ENCODE results near the gene FURIN. TPM values are rescaled to one million over a fixed set of nuclear protein-coding genes. Genes with fewer than 3 reads are reported as not detected.
"Not testable (repeated sequence)": the region's sequence is repeated elsewhere in the genome, so short reads cannot be mapped to it uniquely, and the experiment has no call there.

Gene FURIN
- total and polyA plus RNA-seq, 9 of the 15 experiments (the other 6 are each of a cell fraction or from before 2014, with no cell fraction given): 0.92 to 99.9 (median 34.8) TPM

DNA sequence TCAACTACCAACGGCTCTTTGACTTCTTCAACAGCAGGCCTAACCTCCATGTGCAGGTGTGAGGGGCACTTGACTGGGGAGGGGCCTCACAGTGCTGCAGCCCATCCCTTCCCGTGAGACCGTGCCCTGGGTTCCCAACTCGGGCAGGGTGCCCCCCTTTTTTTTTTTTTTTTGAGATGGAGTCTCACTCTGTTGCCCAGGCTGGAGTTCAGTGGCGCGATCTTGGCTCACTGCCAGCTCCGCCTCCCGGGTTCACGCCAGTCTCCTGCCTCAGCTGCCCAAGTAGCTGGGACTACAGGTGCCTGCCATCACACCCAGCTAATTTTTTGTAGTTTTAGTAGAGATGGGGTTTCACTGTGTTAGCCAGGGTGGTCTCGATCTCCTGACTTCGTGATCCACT lies 41.1 kb downstream of the FURIN start:
- DNase-seq (ENCODE audit: extremely low read depth in 1 of 4, low spot score in 3 of 4); H3K9me1 ChIP-seq (ENCODE audit: control insufficient read depth, insufficient read depth, low read length); FAIRE-seq; CTCF ChIA-PET (ENCODE audit: low intra/inter-chr PET ratio); in situ Hi-C loops (cut with MboI); H3K9ac ChIP-seq (ENCODE audit: insufficient read depth in 1 of 2, low read depth in 2 of 2, low read length in 2 of 2); H4K20me1 ChIP-seq (replicated peaks; ENCODE audit: control insufficient read depth, insufficient read depth, low read length); BruUV-seq (replicated peaks); H3K4me2 ChIP-seq (ENCODE audit: insufficient read depth, low read length); ATAC-seq; H2AFZ ChIP-seq (ENCODE audit: low read depth, low read length); H3K27me3 ChIP-seq (ENCODE audit: control insufficient read depth in 2 of 2, insufficient read depth in 2 of 2, low read length in 2 of 2); intact Hi-C loops (cut with micrococcal nuclease); H3K4me3 ChIP-seq; H3K27ac ChIP-seq (ENCODE audit: extremely low read depth, low read depth, low read length); H3K9me3 ChIP-seq (replicated peaks; ENCODE audit: control insufficient read depth, insufficient read depth, low read depth, low read length): not testable (repeated sequence)
- H3K79me2 ChIP-seq (ENCODE audit: control insufficient read depth, insufficient read depth, low read length): peaks cover 27% of the 10 kb centered on the region
- POLR2A ChIA-PET: interaction anchor here (0.7 to 1.4 kb wide), 3 partner anchors 9 to 17 kb away, joined by 3 to 8 read pairs (median 4); no protein-coding TSS in a partner anchor
- H3K4me1 ChIP-seq (replicated peaks in 1 of 2; ENCODE audit: control insufficient read depth in 2 of 2, insufficient read depth in 2 of 2, low read length in 2 of 2): peaks cover 5 to 52% of the 10 kb centered on the region in 2 experiments; a peak in 4 of 5 replicates
- H3K36me3 ChIP-seq (ENCODE audit: control insufficient read depth, insufficient read depth, low read length): peaks cover 95% of the 10 kb centered on the region
- WGBS (ENCODE audit: insufficient coverage, low coverage, missing lambda C conversion rate): 96% methylated on average over 8 of the region's 11 CpGs
- TF ChIP-seq NFIX (CRISPR knock-in tag; IDR thresholded peaks at IDR 0.05; ENCODE audit: low read depth) (peak; percentile 59; the same call in 1 of the 2 replicates), NFIC (IDR thresholded peaks at IDR 0.05) (peak; percentile 93), POLR2G (IDR thresholded peaks at IDR 0.05; ENCODE audit: low read depth, low read length) (peak; percentile 28; the same call in 1 of the 2 replicates)

DNA sequence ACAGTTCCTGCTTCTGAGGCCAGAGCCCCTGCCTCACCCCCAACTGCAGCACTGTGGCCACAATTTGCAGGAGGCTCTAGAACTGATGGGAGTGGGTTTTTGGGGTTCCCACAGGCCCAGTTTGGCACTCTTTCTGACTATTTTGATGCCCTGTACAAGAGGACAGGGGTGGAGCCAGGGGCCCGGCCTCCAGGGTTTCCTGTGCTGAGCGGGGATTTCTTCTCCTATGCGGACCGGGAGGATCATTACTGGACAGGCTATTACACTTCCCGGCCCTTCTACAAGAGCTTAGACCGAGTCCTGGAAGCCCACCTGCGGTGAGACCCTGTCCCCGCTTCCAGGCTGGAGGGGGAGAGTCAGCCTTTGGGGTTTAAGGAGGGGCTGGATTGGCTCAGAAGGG lies 41.6 kb downstream of the FURIN start:
- no peak overlapping the region for H3K4me3 ChIP-seq
- POLR2A ChIA-PET: interaction anchor here (0.5 to 2.3 kb wide), 4 partner anchors 8 to 170 kb away, joined by 3 to 17 read pairs (median 4); no protein-coding TSS in a partner anchor
- in situ Hi-C loops (cut with MboI) (no loop called here), intact Hi-C loops (cut with micrococcal nuclease) (no loop called here)
- no peak overlapping the region for H3K4me2 ChIP-seq (ENCODE audit: insufficient read depth, low read length)
- H3K27me3 ChIP-seq (ENCODE audit: control insufficient read depth in 2 of 2, insufficient read depth in 2 of 2, low read length in 2 of 2): no peaks in the 10 kb centered on the region
- H3K27ac ChIP-seq (ENCODE audit: extremely low read depth, low read depth, low read length): no peak overlapping the region
- no peak overlapping the region for H2AFZ ChIP-seq (ENCODE audit: low read depth, low read length)
- TF ChIP-seq CHD4 (IDR thresholded peaks at IDR 0.05; ENCODE audit: insufficient read depth, insufficient replicate concordance, low read depth, low read length, poor library complexity, severe bottlenecking) (no peak), MAFK (IDR thresholded peaks at IDR 0.05; ENCODE audit: low read length) (no peak), ZNF197 (CRISPR knock-in tag; IDR thresholded peaks at IDR 0.05; ENCODE audit: low read depth) (no peak), MEF2D (tag; conservative IDR thresholded peaks at IDR 0.05; ENCODE audit: low read depth) (no peak), ZNF780A (CRISPR knock-in tag; IDR thresholded peaks at IDR 0.05) (no peak), BRF1 (IDR thresholded peaks at IDR 0.05; ENCODE audit: borderline replicate concordance, extremely low read depth, insufficient read length) (no peak)
- TF ChIP-seq, protein P1, sequence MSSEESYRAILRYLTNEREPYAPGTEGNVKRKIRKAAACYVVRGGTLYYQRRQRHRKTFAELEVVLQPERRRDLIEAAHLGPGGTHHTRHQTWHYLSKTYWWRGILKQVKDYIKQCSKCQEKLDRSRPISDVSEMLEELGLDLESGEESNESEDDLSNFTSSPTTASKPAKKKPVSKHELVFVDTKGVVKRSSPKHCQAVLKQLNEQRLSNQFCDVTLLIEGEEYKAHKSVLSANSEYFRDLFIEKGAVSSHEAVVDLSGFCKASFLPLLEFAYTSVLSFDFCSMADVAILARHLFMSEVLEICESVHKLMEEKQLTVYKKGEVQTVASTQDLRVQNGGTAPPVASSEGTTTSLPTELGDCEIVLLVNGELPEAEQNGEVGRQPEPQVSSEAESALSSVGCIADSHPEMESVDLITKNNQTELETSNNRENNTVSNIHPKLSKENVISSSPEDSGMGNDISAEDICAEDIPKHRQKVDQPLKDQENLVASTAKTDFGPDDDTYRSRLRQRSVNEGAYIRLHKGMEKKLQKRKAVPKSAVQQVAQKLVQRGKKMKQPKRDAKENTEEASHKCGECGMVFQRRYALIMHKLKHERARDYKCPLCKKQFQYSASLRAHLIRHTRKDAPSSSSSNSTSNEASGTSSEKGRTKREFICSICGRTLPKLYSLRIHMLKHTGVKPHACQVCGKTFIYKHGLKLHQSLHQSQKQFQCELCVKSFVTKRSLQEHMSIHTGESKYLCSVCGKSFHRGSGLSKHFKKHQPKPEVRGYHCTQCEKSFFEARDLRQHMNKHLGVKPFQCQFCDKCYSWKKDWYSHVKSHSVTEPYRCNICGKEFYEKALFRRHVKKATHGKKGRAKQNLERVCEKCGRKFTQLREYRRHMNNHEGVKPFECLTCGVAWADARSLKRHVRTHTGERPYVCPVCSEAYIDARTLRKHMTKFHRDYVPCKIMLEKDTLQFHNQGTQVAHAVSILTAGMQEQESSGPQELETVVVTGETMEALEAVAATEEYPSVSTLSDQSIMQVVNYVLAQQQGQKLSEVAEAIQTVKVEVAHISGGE (CRISPR knock-in tag; IDR thresholded peaks at IDR 0.05): no peak
- peaks cover 96% of the 10 kb centered on the region for H3K36me3 ChIP-seq (ENCODE audit: control insufficient read depth, insufficient read depth, low read length)
- 0 out of 4 replicates have a peak overlapping the region, but pooled peaks of 1 of the 2 experiments have one; percentile 43 for H3K9ac ChIP-seq (ENCODE audit: insufficient read depth in 1 of 2, low read depth in 2 of 2, low read length in 2 of 2)
- CTCF ChIA-PET (ENCODE audit: low intra/inter-chr PET ratio): no interaction called here
- FAIRE-seq (no peak), DNase-seq (ENCODE audit: extremely low read depth in 1 of 4, low spot score in 3 of 4) (no peak), ATAC-seq (no peak)
- H3K9me1 ChIP-seq (ENCODE audit: control insufficient read depth, insufficient read depth, low read length): peaks cover 4% of the 10 kb centered on the region
- no peaks in the 10 kb centered on the region for H4K20me1 ChIP-seq (replicated peaks; ENCODE audit: control insufficient read depth, insufficient read depth, low read length)
- WGBS (ENCODE audit: insufficient coverage, low coverage, missing lambda C conversion rate): 97% methylated on average over 7 of the region's 8 CpGs
- no TSS peak for BruUV-seq (replicated peaks)
- peaks cover 3 to 51% of the 10 kb centered on the region in 2 experiments; a peak in 4 of 5 replicates for H3K4me1 ChIP-seq (replicated peaks in 1 of 2; ENCODE audit: control insufficient read depth in 2 of 2, insufficient read depth in 2 of 2, low read length in 2 of 2)
- H3K79me2 ChIP-seq (ENCODE audit: control insufficient read depth, insufficient read depth, low read length): peaks cover 22% of the 10 kb centered on the region
- H3K9me3 ChIP-seq (replicated peaks; ENCODE audit: control insufficient read depth, insufficient read depth, low read depth, low read length): no peaks in the 10 kb centered on the region

Data from K562 (cell line).